Aorta (tissue), 5 donors: ENCODE data around the gene PAPPA2. TPM values are rescaled to one million over a fixed set of nuclear protein-coding genes. Genes with fewer than 3 reads are reported as not detected.

Experiments
- ATAC-seq: fragments of 200-7000 bp; cut with Tn5 transposase; one replicate; pipeline ENCODE4 v1.9.1; 2022; ENCODE audit warnings: moderate library complexity; ENCODE audit not compliant: low FRiP score
- DNase-seq, 2 donors: peaks; one replicate each; pipeline ENCODE4 v3.0.0-alpha.2; 2020
- H3K27ac ChIP-seq, 2 donors: one replicate each; pipeline ENCODE4 v1.5.1; 2013; ENCODE audit warnings: low read length in 2 of 2, mild to moderate bottlenecking in 2 of 2, moderate library complexity in 2 of 2, control low read depth in 1 of 2, inconsistent platforms in 1 of 2, low read depth in 1 of 2
- H3K27me3 ChIP-seq, 2 donors: one replicate each; pipeline ENCODE4 v1.6.1; 2013; ENCODE audit warnings: control low read depth in 1 of 2, low read length in 1 of 2, mild to moderate bottlenecking in 1 of 2, moderate library complexity in 1 of 2; ENCODE audit not compliant: insufficient read depth in 2 of 2, control insufficient read depth in 1 of 2
- H3K36me3 ChIP-seq, 2 donors: one replicate each; pipeline ENCODE4 v1.6.1; 2013; ENCODE audit warnings: control low read depth in 1 of 2, low read length in 1 of 2, mild to moderate bottlenecking in 1 of 2; ENCODE audit not compliant: insufficient read depth in 2 of 2, control insufficient read depth in 1 of 2
- H3K4me1 ChIP-seq, 2 donors: one replicate each; pipeline ENCODE4 v1.6.1; 2013; ENCODE audit warnings: low read length in 2 of 2, control low read depth in 1 of 2, mild to moderate bottlenecking in 1 of 2, moderate library complexity in 1 of 2; ENCODE audit not compliant: insufficient read depth in 2 of 2, control insufficient read depth in 1 of 2
- H3K4me3 ChIP-seq, 2 donors: one replicate each; pipeline ENCODE4 v1.5.1; 2013; ENCODE audit warnings: low read length in 2 of 2, control low read depth in 1 of 2, mild to moderate bottlenecking in 1 of 2
- H3K9me3 ChIP-seq: one replicate; pipeline ENCODE4 v1.6.1; 2013; ENCODE audit warnings: mild to moderate bottlenecking, low read length; ENCODE audit not compliant: control insufficient read depth
- WGBS, 2 donors: extraction: QIAGEN DNeasy Blood & Tissue Kit; methylation state at CpG; one replicate each; pipeline ENCODE4 v1.1.7; 2013; 5-methylcytosine and 5-hydroxymethylcytosine counted together
- intact Hi-C, 2 donors: fragments of 100-400 bp; cut with DNase I; formaldehyde crosslinking; loops; one replicate each; pipeline versions ENCODE4 v1.14.2 to v1.15.0; 2022
- polyA plus RNA-seq, 2 donors: library from polyadenylated mRNA; stranded (reverse); fragments of 200-250 nt; gene quantifications; one replicate each; pipeline ENCODE4 v1.2.3, GENCODE V29; 2013
- total RNA-seq, 2 donors: library from RNA; stranded (reverse); fragmentation: NEBNext Ultra II Directional; extraction: Animal tissue kit (Norgen Biotek cat#: 25700); gene quantifications; one replicate each; pipeline ENCODE4 v1.2.1, GENCODE V29; 2021
- donor health status: healthy with polysubstance abuse.
- donor health status: Bipolar disorder and iron deficiency.
- donor health status: DM: no; HTN: no; CAD: no.
- donor health status: DM: no; HTN: no; CAD: no.
- donor health status: DM: yes; HTN: yes; CAD: no.

The PAPPA2 gene
- total and polyA plus RNA-seq, 4 donors: 3.5 to 4.3 TPM; not detected in 2

DNA sequence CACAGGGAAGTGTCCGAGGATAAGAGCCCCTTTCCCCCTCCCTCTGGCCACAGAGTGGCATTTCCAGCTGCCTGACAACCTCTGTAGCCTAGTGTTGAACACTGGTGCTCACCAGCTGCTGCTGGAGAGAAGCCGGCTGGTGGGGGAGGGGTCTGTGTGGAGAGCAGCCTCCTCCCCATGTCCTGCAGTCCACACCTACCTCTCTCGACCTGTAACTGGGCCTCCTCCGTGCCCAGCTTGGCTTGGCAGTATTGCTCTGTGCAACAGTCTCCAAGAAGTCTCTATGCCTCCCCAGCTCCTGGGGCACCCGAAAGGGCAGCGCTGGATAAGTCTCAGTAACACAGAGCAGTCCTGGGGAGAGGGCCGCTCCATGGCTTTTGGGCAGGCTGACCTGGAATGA lies 17.0 kb downstream of the PAPPA2 start:
- Histone ChIP-seq H3K36me3 (no peaks in the 10 kb centered on the region), H3K9me3 (no peaks in the 10 kb centered on the region), H3K27me3 (peaks cover 0 to 3% of the 10 kb centered on the region in 2 donors), H3K4me3 (no peak overlapping the region), H3K4me1 (no peaks in the 10 kb centered on the region), H3K27ac (no peak overlapping the region)
- 31 to 39% methylated on average over 7 of the region's 7 CpGs for WGBS, 2 donors
- DNase-seq: no peak
- ATAC-seq: no peak
- intact Hi-C loops: no loop called here

DNA sequence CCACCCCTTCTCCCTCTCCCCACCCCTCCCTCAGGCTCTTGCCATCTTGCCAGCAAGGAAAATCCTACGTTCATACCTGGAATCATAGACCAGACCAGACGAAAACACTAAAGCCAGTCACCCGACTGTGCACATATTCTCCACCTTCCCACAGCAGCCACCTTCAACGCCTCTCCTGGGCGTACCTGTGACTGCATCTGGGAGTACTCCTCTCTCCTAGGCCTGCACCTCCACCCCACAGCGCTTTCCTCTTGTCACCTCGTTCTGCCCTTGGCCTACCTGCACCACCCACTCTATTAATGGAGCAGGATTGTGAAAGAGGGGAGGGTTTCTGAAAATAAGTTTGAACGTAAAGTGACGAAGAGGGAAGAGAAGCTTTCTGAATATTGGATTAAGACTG lies 17.8 kb downstream of the PAPPA2 start:
- peaks cover 0 to 3% of the 10 kb centered on the region in 2 donors for H3K27me3 ChIP-seq
- no peaks in the 10 kb centered on the region for H3K4me1 ChIP-seq
- no peaks in the 10 kb centered on the region for H3K36me3 ChIP-seq
- H3K27ac ChIP-seq: no peak overlapping the region
- H3K9me3 ChIP-seq: no peaks in the 10 kb centered on the region
- DNase-seq (no peak), ATAC-seq (no peak)
- no peak overlapping the region for H3K4me3 ChIP-seq
- 74 to 83% methylated on average over 9 of the region's 9 CpGs for WGBS, 2 donors
- intact Hi-C loops: no loop called here

DNA sequence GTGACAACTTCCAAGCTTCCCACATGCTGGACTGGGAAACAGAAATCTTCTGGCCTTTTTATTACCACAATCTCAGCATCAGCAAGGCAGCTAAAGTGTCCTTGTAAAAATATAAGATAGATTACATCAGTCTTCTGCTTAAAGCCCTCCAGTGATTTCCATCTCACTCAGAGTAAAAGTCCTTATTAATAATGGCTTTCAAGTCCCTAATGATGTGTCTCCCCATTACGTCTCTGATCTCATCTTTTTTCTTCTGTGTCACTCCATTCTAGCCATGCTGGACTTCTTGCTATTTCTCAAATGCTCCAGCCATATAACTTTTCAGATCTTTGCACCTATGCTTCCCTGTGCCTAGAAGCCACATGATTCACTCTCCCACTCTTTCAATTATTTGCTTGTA lies 22.1 kb downstream of the PAPPA2 start:
- ATAC-seq: no peak
- 37 to 58% methylated on average over 1 of the region's 1 CpG for WGBS, 2 donors
- intact Hi-C loops: no loop called here

GRCh38 chr1:176494436-176494835 lies 31.5 kb downstream of the PAPPA2 start:
- no peaks in the 10 kb centered on the region for H3K36me3 ChIP-seq
- intact Hi-C loops: no loop called here

More for the DNA sequence above, 22.1 kb downstream of the PAPPA2 start:
- Histone ChIP-seq H3K9me3 (no peaks in the 10 kb centered on the region), H3K4me1 (no peaks in the 10 kb centered on the region), H3K36me3 (no peaks in the 10 kb centered on the region), H3K4me3 (no peak overlapping the region), H3K27me3 (peaks cover 0 to 3% of the 10 kb centered on the region in 2 donors), H3K27ac (no peak overlapping the region)
- no peak for DNase-seq

DNA sequence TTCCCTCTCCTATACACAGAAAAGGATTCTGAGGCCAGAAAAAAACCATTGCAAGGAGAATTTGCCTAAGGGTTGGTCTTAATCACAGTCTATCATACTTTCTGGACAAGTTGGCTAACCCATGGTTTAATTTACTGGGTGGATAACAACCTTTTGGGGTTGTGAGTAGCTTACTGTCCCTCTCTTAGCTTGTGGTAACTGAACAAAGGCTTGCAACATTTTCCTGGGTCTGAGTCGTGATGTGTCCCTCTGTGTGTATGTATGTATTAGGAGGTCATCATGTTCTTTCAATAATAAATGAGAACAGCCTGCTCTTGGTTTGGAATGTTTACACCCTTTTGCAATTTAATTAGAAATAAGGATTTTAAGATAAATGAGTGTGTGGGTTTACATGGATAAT lies 36.7 kb downstream of the PAPPA2 start:
- Histone ChIP-seq H3K9me3 (no peaks in the 10 kb centered on the region), H3K4me3 (no peak overlapping the region), H3K27me3 (no peaks in the 10 kb centered on the region), H3K4me1 (no peaks in the 10 kb centered on the region), H3K27ac (no peak overlapping the region), H3K36me3 (no peaks in the 10 kb centered on the region)
- intact Hi-C loops: no loop called here
- DNase-seq (no peak), ATAC-seq (no peak)
- WGBS, 2 donors: 33 to 34% methylated on average over 1 of the region's 1 CpG

More at GRCh38 chr1:176494436-176494835, 31.5 kb downstream of the PAPPA2 start:
- H3K4me1 ChIP-seq: no peaks in the 10 kb centered on the region
- no peak overlapping the region for H3K4me3 ChIP-seq
- no peak overlapping the region for H3K27ac ChIP-seq
- no peaks in the 10 kb centered on the region for H3K9me3 ChIP-seq
- 14 to 15% methylated on average over 5 of the region's 5 CpGs for WGBS, 2 donors
- H3K27me3 ChIP-seq: no peaks in the 10 kb centered on the region
- ATAC-seq (no peak), DNase-seq (no peak)

GRCh38 chr1:176501599-176501998 lies 38.6 kb downstream of the PAPPA2 start:
- DNase-seq (no peak), ATAC-seq (no peak)
- Histone ChIP-seq H3K4me3 (no peak overlapping the region), H3K4me1 (no peaks in the 10 kb centered on the region), H3K27ac (no peak overlapping the region), H3K27me3 (no peaks in the 10 kb centered on the region), H3K9me3 (no peaks in the 10 kb centered on the region), H3K36me3 (no peaks in the 10 kb centered on the region)
- WGBS, 2 donors: 30% methylated on average over 2 of the region's 2 CpGs
- intact Hi-C loops: no loop called here

- no peaks in the 10 kb centered on the region for H3K4me1 ChIP-seq
- no peaks in the 10 kb centered on the region for H3K36me3 ChIP-seq
- 60 to 74% methylated on average over 5 of the region's 5 CpGs for WGBS, 2 donors
- no peaks in the 10 kb centered on the region for H3K9me3 ChIP-seq
- DNase-seq: no peak
- no peak overlapping the region for H3K4me3 ChIP-seq
- no peaks in the 10 kb centered on the region for H3K27me3 ChIP-seq
- intact Hi-C loops: no loop called here
- no peak overlapping the region for H3K27ac ChIP-seq
- no peak for ATAC-seq
Measured at GRCh38 chr1:176504848-176505553, 42.0 kb downstream of the PAPPA2 start.

DNA sequence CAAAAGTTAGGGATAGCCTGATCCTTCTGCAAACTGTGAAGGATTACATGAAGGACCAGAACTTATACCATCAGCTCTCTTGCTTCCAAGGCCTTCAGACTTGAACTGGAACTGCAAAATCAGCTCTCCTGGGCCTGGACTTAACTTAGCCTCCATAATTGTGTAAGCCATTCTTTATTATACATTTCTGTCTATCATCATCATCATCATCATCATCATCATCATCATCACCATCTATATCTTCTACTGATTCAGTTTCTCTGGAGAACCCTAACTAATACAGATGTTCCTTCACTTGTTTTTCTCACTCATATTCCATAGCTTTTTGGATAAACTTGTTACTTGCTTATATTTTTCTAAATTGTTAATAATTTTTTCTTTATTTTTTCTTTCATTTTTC lies 50.0 kb downstream of the PAPPA2 start:
- Histone ChIP-seq H3K27me3 (no peaks in the 10 kb centered on the region), H3K4me1 (no peaks in the 10 kb centered on the region), H3K27ac (no peak overlapping the region), H3K4me3 (no peak overlapping the region), H3K36me3 (no peaks in the 10 kb centered on the region), H3K9me3 (peaks cover 1% of the 10 kb centered on the region)
- intact Hi-C loops: no loop called here
- DNase-seq: no peak
- no peak for ATAC-seq

DNA sequence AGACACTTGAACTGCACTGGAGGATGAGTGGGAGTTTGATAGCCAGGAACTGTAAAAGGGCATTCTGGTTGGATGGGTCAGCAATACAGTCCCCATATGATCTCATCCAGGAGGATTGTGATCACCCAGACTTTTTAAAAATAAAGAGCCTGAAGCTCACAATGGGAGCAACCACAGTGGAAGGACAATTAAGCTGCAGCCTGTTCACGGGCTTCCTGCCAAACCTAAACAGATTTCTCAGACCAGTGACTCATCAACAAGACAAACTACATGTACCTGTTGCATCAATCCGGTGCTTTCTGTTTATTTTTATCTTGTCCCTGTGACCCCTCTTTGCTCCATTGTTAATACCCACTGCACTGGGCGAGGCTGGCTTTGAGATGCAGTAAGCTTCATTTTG lies 52.3 kb downstream of the PAPPA2 start:
- Histone ChIP-seq H3K4me3 (no peak overlapping the region), H3K27me3 (no peaks in the 10 kb centered on the region), H3K36me3 (no peaks in the 10 kb centered on the region), H3K4me1 (no peaks in the 10 kb centered on the region), H3K9me3 (peaks cover 1% of the 10 kb centered on the region), H3K27ac (no peak overlapping the region)
- WGBS, 2 donors: 69 to 77% methylated on average over 3 of the region's 3 CpGs
- DNase-seq (no peak), ATAC-seq (no peak)
- intact Hi-C loops: no loop called here
